ENCODE data around the gene EXOG.

- TF ChIP-seq CTCF (IDR thresholded peaks at IDR 0.05; ENCODE audit: low read depth, low read length) = no peak
- TF ChIP-seq EZH2phosphoT487 (IDR thresholded peaks at IDR 0.05; ENCODE audit: low read depth) = no peak
Measured at GRCh38 chr3:38469852-38470251, 26.3 kb upstream of the EXOG start.
